Measurements from ENCODE around the gene NDUFA8.
A peak's percentile ranks its signal among the peaks of the same experiment; 100 is the strongest.

NDUFA8 gene

GRCh38 chr9:122162415-122162814, 2.8 kb upstream of the NDUFA8 start:
- no peak overlapping the region for H3K9ac ChIP-seq (ENCODE audit: low read length)
- H4K20me1 ChIP-seq (ENCODE audit: insufficient read depth, low read length) = no peaks in the 10 kb centered on the region
- H3K27me3 ChIP-seq (ENCODE audit: insufficient read depth, low read length) = peaks cover 4% of the 10 kb centered on the region; the same call in 1 of the 2 replicates
- H3K36me3 ChIP-seq (ENCODE audit: insufficient read depth, low read length) = no peaks in the 10 kb centered on the region; the same call in 1 of the 2 replicates
- no peak overlapping the region for H3K4me2 ChIP-seq (ENCODE audit: low read length)
- H3K9me2 ChIP-seq (ENCODE audit: low read depth, low read length) = no peaks in the 10 kb centered on the region
- H3F3A ChIP-seq (ENCODE audit: insufficient read depth, low read length) = no peaks in the 10 kb centered on the region
- H3K4me1 ChIP-seq (ENCODE audit: insufficient read depth, low read length, severe bottlenecking) = peaks cover 12% of the 10 kb centered on the region
- TF ChIP-seq EZH2 (IDR thresholded peaks at IDR 0.05; ENCODE audit: borderline replicate concordance, low read length) (no peak), CTCF (IDR thresholded peaks at IDR 0.05; ENCODE audit: low read length) (no peak)
- H3K79me2 ChIP-seq (ENCODE audit: insufficient read depth, low read length) = no peaks in the 10 kb centered on the region
- H2AFZ ChIP-seq (ENCODE audit: low read length) = no peak overlapping the region
- H3K9me3 ChIP-seq (ENCODE audit: low read length) = peaks cover 9% of the 10 kb centered on the region
- no peak overlapping the region for H3K4me3 ChIP-seq (ENCODE audit: low read depth, low read length, poor library complexity, severe bottlenecking)
- no peak overlapping the region for H3K27ac ChIP-seq (ENCODE audit: low read depth, low read length, poor library complexity, severe bottlenecking)

DNA sequence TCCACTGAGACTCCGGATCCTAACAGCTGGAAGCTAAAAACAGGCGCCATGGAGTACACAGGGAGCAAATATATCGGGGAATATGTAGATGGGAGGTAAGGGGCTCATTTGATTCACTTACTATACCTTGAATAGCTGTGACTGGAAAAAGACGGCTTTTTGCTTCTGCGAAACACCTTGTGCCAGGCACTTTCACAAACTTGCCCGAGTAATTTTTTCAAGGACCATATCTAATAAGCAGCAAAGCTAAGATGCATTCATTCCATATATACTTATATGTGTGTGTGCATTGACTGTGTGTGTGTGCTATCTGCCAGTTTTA, 307 bp upstream of the NDUFA8 start:
- no peak overlapping the region for H3K9ac ChIP-seq (ENCODE audit: low read length)
- no peaks in the 10 kb centered on the region; the same call in 1 of the 2 replicates for H3K36me3 ChIP-seq (ENCODE audit: insufficient read depth, low read length)

GRCh38 chr9:122158202-122158601, 1.4 kb downstream of the NDUFA8 start:
- Histone ChIP-seq H3K27me3 (ENCODE audit: insufficient read depth, low read length) (no peaks in the 10 kb centered on the region; the same call in 1 of the 2 replicates), H3F3A (ENCODE audit: insufficient read depth, low read length) (no peaks in the 10 kb centered on the region), H3K79me2 (ENCODE audit: insufficient read depth, low read length) (peaks cover 32% of the 10 kb centered on the region), H3K4me2 (ENCODE audit: low read length) (peak overlapping the region; percentile 84; the same call in 1 of the 2 replicates), H3K27ac (ENCODE audit: low read depth, low read length, poor library complexity, severe bottlenecking) (no peak overlapping the region), H3K9me2 (ENCODE audit: low read depth, low read length) (no peaks in the 10 kb centered on the region), H3K4me1 (ENCODE audit: insufficient read depth, low read length, severe bottlenecking) (peaks cover 21% of the 10 kb centered on the region), H3K9me3 (ENCODE audit: low read length) (peaks cover 9% of the 10 kb centered on the region), H2AFZ (ENCODE audit: low read length) (no peak overlapping the region), H3K36me3 (ENCODE audit: insufficient read depth, low read length) (no peaks in the 10 kb centered on the region; the same call in 1 of the 2 replicates), H4K20me1 (ENCODE audit: insufficient read depth, low read length) (no peaks in the 10 kb centered on the region), H3K9ac (ENCODE audit: low read length) (no peak overlapping the region), H3K4me3 (ENCODE audit: low read depth, low read length, poor library complexity, severe bottlenecking) (peak overlapping the region; percentile 24)
- TF ChIP-seq CTCF (IDR thresholded peaks at IDR 0.05; ENCODE audit: low read length) (peak; percentile 75), EZH2 (IDR thresholded peaks at IDR 0.05; ENCODE audit: borderline replicate concordance, low read length) (no peak)

More for the DNA sequence above, 307 bp upstream of the NDUFA8 start:
- no peak overlapping the region for H3K27ac ChIP-seq (ENCODE audit: low read depth, low read length, poor library complexity, severe bottlenecking)
- H3F3A ChIP-seq (ENCODE audit: insufficient read depth, low read length) = no peaks in the 10 kb centered on the region
- H4K20me1 ChIP-seq (ENCODE audit: insufficient read depth, low read length) = no peaks in the 10 kb centered on the region
- H2AFZ ChIP-seq (ENCODE audit: low read length) = no peak overlapping the region
- peaks cover 16% of the 10 kb centered on the region for H3K79me2 ChIP-seq (ENCODE audit: insufficient read depth, low read length)
- H3K4me3 ChIP-seq (ENCODE audit: low read depth, low read length, poor library complexity, severe bottlenecking) = peak overlapping the region; percentile 85
- H3K9me2 ChIP-seq (ENCODE audit: low read depth, low read length) = no peaks in the 10 kb centered on the region
- no peak for TF ChIP-seq CTCF (IDR thresholded peaks at IDR 0.05; ENCODE audit: low read length)
- TF ChIP-seq EZH2 (IDR thresholded peaks at IDR 0.05; ENCODE audit: borderline replicate concordance, low read length) = no peak
- H3K4me1 ChIP-seq (ENCODE audit: insufficient read depth, low read length, severe bottlenecking) = peaks cover 21% of the 10 kb centered on the region
- H3K4me2 ChIP-seq (ENCODE audit: low read length) = peak overlapping the region; percentile 84
- H3K9me3 ChIP-seq (ENCODE audit: low read length) = peaks cover 9% of the 10 kb centered on the region
- H3K27me3 ChIP-seq (ENCODE audit: insufficient read depth, low read length) = no peaks in the 10 kb centered on the region; the same call in 1 of the 2 replicates
